BLaER1 (cell line): ENCODE measurements around the gene ALX4.

Source experiments
- H3K27ac ChIP-seq: shearing (Covaris generic); formaldehyde crosslinking; 2 replicates; pipeline ENCODE4 v1.8.1; 2022
- H3K27me3 ChIP-seq: shearing (Covaris generic); formaldehyde crosslinking; 2 replicates; pipeline ENCODE4 v1.8.1; 2022
- H3K36me3 ChIP-seq: shearing (Covaris generic); formaldehyde crosslinking; 2 replicates; pipeline ENCODE4 v1.8.1; 2022
- H3K4me1 ChIP-seq: shearing (Covaris generic); formaldehyde crosslinking; 2 replicates; pipeline ENCODE4 v1.8.1; 2022
- H3K4me2 ChIP-seq: shearing (Covaris generic); formaldehyde crosslinking; 2 replicates; pipeline ENCODE4 v1.8.1; 2022
- H3K4me3 ChIP-seq: shearing (Covaris generic); formaldehyde crosslinking; 2 replicates; pipeline ENCODE4 v1.8.1; 2022
- H3K9ac ChIP-seq: shearing (Covaris generic); formaldehyde crosslinking; 2 replicates; pipeline ENCODE4 v1.8.1; 2022
- H3K9me3 ChIP-seq: shearing (Covaris generic); formaldehyde crosslinking; 2 replicates; pipeline ENCODE4 v1.8.1; 2022
- H4K20me1 ChIP-seq: shearing (Covaris generic); formaldehyde crosslinking; 2 replicates; pipeline ENCODE4 v1.8.1; 2022
- Cebpa-rat ChIP-seq: shearing (Covaris generic); IDR thresholded peaks from 2 replicates; pipeline ENCODE4 v1.8.1; 2022

Gene ALX4

GRCh38 chr11:44261800-44262591 lies 47.9 kb downstream of the ALX4 start:
- Histone ChIP-seq H3K36me3 (no peaks in the 10 kb centered on the region), H4K20me1 (no peaks in the 10 kb centered on the region), H3K4me2 (no peak overlapping the region), H3K27ac (no peak overlapping the region), H3K4me3 (no peak overlapping the region), H3K9me3 (no peaks in the 10 kb centered on the region), H3K27me3 (no peaks in the 10 kb centered on the region), H3K9ac (no peak overlapping the region), H3K4me1 (peaks cover 8% of the 10 kb centered on the region; the same call in 1 of the 2 replicates)
- TF ChIP-seq Cebpa-rat: no peak

GRCh38 chr11:44260081-44260480 lies 49.9 kb downstream of the ALX4 start:
- Histone ChIP-seq H3K9me3 (no peaks in the 10 kb centered on the region), H3K9ac (no peak overlapping the region), H3K4me2 (no peak overlapping the region), H3K4me3 (no peak overlapping the region), H3K27me3 (no peaks in the 10 kb centered on the region), H3K27ac (no peak overlapping the region), H4K20me1 (no peaks in the 10 kb centered on the region), H3K4me1 (peaks cover 11% of the 10 kb centered on the region; the same call in 1 of the 2 replicates), H3K36me3 (no peaks in the 10 kb centered on the region)
- TF ChIP-seq Cebpa-rat: no peak

DNA sequence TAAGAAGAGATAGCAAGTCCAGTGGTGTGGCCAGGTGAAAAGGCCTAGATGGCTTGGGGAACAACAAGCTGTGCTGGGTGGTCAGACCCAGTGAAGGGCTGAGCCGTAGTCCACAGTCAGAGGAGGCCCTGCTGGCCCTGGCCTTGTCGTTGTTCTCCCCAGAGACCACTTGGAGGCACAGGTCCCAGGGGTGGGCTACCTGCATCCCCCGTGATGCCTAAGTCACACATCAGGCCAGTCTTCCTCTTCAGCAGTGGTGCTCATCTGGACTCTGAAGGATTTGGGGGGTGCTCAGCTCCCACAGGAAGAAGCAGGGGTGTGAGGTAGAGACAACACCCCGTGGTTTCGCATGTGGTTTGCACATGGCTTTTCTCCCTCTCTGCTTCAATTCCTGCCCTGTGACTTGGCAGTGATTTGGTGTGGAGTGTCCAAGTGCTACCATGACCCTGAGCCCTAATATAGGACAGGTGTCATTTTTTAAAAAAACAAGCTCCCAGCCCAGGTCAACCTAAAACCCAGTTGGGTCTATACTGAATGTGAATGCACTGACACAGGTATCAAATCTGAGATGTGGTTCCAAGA lies 51.0 kb downstream of the ALX4 start:
- no peak for TF ChIP-seq Cebpa-rat
- Histone ChIP-seq H3K4me1 (peaks cover 11% of the 10 kb centered on the region; the same call in 1 of the 2 replicates), H3K4me3 (no peak overlapping the region), H3K9me3 (peaks cover 4% of the 10 kb centered on the region; the same call in 1 of the 2 replicates), H3K27me3 (no peaks in the 10 kb centered on the region), H3K36me3 (no peaks in the 10 kb centered on the region), H3K27ac (no peak overlapping the region), H3K4me2 (no peak overlapping the region), H4K20me1 (no peaks in the 10 kb centered on the region), H3K9ac (no peak overlapping the region)

DNA sequence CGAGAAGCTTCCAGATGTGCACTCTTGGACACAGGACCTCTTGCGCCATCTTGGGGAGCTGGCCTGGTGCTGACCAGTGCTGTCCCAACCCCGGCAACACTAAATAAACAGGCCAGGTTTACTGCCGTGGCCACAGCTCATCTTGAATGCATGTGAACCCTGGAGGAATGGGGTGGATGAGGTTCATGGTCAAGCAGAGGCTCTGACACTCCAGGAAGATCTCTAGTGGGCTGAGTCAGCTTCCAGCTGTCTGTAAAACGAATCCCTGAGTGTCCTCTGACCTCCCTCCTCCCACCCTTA lies 51.8 kb downstream of the ALX4 start:
- peaks cover 11% of the 10 kb centered on the region; the same call in 1 of the 2 replicates for H3K4me1 ChIP-seq
- H3K36me3 ChIP-seq: no peaks in the 10 kb centered on the region
- no peak for TF ChIP-seq Cebpa-rat
- no peak overlapping the region for H3K9ac ChIP-seq
- no peak overlapping the region for H3K27ac ChIP-seq
- no peaks in the 10 kb centered on the region for H3K27me3 ChIP-seq
- no peaks in the 10 kb centered on the region for H4K20me1 ChIP-seq
- H3K9me3 ChIP-seq: peaks cover 11% of the 10 kb centered on the region
- no peak overlapping the region for H3K4me3 ChIP-seq
- H3K4me2 ChIP-seq: no peak overlapping the region

- H3K9ac ChIP-seq: no peak overlapping the region
- peaks cover 11% of the 10 kb centered on the region; the same call in 1 of the 2 replicates for H3K4me1 ChIP-seq
- 0 out of 2 replicates have a peak overlapping the region, but pooled peaks have one; percentile 1 for H3K4me2 ChIP-seq
- H3K4me3 ChIP-seq: no peak overlapping the region
- H3K27me3 ChIP-seq: no peaks in the 10 kb centered on the region
- TF ChIP-seq Cebpa-rat: no peak; the same call in 1 of the 2 replicates
- no peaks in the 10 kb centered on the region for H4K20me1 ChIP-seq
- H3K36me3 ChIP-seq: no peaks in the 10 kb centered on the region
- peaks cover 17% of the 10 kb centered on the region for H3K9me3 ChIP-seq
- no peak overlapping the region for H3K27ac ChIP-seq
Measured at GRCh38 chr11:44257338-44258189, 52.4 kb downstream of the ALX4 start.

DNA sequence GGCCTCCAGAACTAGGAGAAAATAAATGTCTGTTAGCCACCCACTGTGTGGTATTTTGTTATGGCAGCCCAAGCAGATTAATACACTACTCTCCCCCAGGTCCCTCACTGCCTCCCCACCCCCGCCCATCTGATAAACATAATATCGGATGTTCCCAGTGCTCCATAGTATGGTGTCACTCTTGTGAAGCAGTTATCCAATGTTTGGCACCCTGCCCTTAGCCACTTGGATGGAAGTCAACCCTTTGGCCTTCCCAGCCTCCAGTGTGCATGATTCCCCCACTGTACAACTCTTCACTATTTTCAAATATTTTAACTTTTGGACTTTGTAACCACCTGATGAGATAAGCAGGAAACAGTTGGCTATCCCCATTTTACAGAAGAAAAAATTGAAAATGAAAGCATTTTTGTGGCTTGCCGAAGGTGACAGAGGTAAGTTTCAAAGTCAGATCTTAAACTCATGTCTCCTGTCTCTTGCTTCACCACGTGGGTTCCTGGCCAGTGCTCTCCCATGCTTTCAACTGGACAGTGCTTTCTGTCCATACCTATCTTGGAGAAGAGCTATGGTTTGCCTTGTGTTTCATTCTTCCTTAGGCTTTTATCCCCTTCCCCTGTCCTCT lies 53.2 kb downstream of the ALX4 start:
- peaks cover 25% of the 10 kb centered on the region for H3K9me3 ChIP-seq
- H3K4me2 ChIP-seq: no peak overlapping the region
- peaks cover 11% of the 10 kb centered on the region; the same call in 1 of the 2 replicates for H3K4me1 ChIP-seq
- no peaks in the 10 kb centered on the region for H3K36me3 ChIP-seq
- no peak overlapping the region for H3K27ac ChIP-seq
- H4K20me1 ChIP-seq: no peaks in the 10 kb centered on the region
- TF ChIP-seq Cebpa-rat: no peak
- H3K4me3 ChIP-seq: no peak overlapping the region
- H3K27me3 ChIP-seq: no peaks in the 10 kb centered on the region
- no peak overlapping the region for H3K9ac ChIP-seq

- Histone ChIP-seq H4K20me1 (no peaks in the 10 kb centered on the region), H3K4me2 (no peak overlapping the region), H3K27ac (no peak overlapping the region), H3K4me1 (peaks cover 11% of the 10 kb centered on the region; the same call in 1 of the 2 replicates), H3K9me3 (peaks cover 25% of the 10 kb centered on the region), H3K27me3 (no peaks in the 10 kb centered on the region), H3K4me3 (no peak overlapping the region), H3K9ac (no peak overlapping the region), H3K36me3 (no peaks in the 10 kb centered on the region; the same call in 1 of the 2 replicates)
- TF ChIP-seq Cebpa-rat: no peak
Measured at GRCh38 chr11:44255406-44256071, 54.4 kb downstream of the ALX4 start.

GRCh38 chr11:44252999-44253602 lies 56.8 kb downstream of the ALX4 start:
- H3K4me3 ChIP-seq: no peak overlapping the region
- H3K4me2 ChIP-seq: no peak overlapping the region
- no peak overlapping the region for H3K27ac ChIP-seq
- H3K9ac ChIP-seq: no peak overlapping the region
- H4K20me1 ChIP-seq: no peaks in the 10 kb centered on the region
- TF ChIP-seq Cebpa-rat: no peak
- H3K9me3 ChIP-seq: peaks cover 29% of the 10 kb centered on the region
- peaks cover 11% of the 10 kb centered on the region; the same call in 1 of the 2 replicates for H3K4me1 ChIP-seq
- peaks cover 23% of the 10 kb centered on the region for H3K36me3 ChIP-seq
- no peaks in the 10 kb centered on the region for H3K27me3 ChIP-seq

DNA sequence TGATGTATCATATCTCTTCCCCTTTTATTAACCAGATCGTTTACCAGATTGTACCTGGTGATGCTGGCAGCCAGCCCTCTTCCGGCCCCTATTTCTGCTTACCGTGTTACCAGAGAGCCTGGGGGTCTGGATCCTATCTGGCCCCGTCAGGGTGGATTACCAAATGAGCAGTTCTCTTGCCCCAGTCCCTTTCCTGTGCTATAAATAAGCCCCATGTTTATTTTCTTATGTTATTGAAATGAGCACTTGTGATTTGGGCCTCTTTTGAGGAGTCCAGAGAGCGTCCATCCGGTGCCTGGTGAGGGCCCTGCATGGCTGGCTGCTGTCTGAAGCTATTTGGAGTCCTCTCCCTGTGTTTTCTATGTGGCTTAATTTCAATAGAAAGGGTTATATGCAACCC lies 59.5 kb downstream of the ALX4 start:
- no peak for TF ChIP-seq Cebpa-rat
- Histone ChIP-seq H3K9ac (no peak overlapping the region), H3K27me3 (no peaks in the 10 kb centered on the region), H3K4me1 (no peaks in the 10 kb centered on the region), H3K4me3 (no peak overlapping the region), H3K4me2 (no peak overlapping the region), H3K9me3 (peaks cover 29% of the 10 kb centered on the region), H3K27ac (no peak overlapping the region), H3K36me3 (peaks cover 30% of the 10 kb centered on the region), H4K20me1 (no peaks in the 10 kb centered on the region)
